Body of pancreas (tissue), 4 donors: ENCODE measurements around the gene FSTL5.

ENCODE experiments used
- CTCF ChIP-seq, 7 experiments: fragments of 450-650 bp in 4 of 7; fragments of 200-600 bp in 3 of 7; sonication (generic) in 3 of 7; IDR thresholded peaks; one replicate each; pipeline ENCODE4 v1.5.1; 2016 to 2019; ENCODE audit warnings: antibody characterized with exemption in 7 of 7
- POLR2A ChIP-seq, 3 donors: fragments of 450-650 bp; IDR thresholded peaks; one replicate each; pipeline ENCODE4 v1.6.1; 2016; ENCODE audit warnings: antibody characterized with exemption in 3 of 3, mild to moderate bottlenecking in 2 of 3

DNA sequence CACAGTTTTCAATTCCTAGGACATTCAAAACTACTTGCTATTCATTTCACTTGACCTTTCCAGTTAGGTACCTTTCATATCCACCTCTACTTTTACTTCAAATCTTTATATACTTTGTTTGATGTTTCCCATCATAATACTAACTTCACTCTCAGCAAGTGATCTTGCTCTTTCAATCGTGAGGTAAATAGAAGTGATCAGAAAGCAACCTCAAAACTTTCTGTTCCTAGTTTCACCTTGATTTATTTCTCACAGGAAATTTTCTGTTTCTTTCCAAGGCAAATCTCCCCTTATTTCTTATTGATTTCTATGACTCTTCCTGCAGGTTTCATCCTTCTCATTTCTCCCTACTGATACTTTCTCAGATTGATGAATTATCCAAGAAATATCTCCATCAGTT, 623.5 kb downstream of the FSTL5 start:
- TF ChIP-seq CTCF (IDR thresholded peaks at IDR 0.05) (no peak), POLR2A (IDR thresholded peaks at IDR 0.05) (no peak)
